ENCODE measurements around the gene OR4F15.
"Not testable (repeated sequence)": the region's sequence is repeated elsewhere in the genome, so short reads cannot be mapped to it uniquely, and the experiment has no call there.

OR4F15 gene, protein sequence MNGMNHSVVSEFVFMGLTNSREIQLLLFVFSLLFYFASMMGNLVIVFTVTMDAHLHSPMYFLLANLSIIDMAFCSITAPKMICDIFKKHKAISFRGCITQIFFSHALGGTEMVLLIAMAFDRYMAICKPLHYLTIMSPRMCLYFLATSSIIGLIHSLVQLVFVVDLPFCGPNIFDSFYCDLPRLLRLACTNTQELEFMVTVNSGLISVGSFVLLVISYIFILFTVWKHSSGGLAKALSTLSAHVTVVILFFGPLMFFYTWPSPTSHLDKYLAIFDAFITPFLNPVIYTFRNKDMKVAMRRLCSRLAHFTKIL

DNA sequence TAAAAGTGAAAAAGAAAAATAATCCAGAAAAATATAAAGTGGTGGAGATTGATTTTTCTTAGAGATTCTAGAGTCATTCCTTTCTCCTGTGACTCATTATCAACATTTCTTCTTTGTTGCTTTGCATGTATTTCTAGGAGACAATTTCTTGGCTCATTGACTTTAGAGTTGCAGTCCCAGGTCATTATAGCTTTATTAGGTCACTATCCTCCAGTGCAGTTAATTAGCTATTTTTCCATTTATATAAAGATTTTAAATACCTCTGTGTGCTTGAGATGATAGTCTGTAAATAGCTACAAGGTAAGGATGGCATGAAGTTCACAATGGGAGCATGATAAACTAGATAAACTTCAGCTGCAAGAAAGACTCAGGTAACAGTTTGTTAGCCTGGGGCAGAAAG is at the start of gene OR4F15:
Gene OR4F15 (plus strand): TSS at position 301 of the 400 bp plus-strand sequence. CDS start 5,985 bp downstream, outside the sequence.
- DNase-seq, result no peak

DNA sequence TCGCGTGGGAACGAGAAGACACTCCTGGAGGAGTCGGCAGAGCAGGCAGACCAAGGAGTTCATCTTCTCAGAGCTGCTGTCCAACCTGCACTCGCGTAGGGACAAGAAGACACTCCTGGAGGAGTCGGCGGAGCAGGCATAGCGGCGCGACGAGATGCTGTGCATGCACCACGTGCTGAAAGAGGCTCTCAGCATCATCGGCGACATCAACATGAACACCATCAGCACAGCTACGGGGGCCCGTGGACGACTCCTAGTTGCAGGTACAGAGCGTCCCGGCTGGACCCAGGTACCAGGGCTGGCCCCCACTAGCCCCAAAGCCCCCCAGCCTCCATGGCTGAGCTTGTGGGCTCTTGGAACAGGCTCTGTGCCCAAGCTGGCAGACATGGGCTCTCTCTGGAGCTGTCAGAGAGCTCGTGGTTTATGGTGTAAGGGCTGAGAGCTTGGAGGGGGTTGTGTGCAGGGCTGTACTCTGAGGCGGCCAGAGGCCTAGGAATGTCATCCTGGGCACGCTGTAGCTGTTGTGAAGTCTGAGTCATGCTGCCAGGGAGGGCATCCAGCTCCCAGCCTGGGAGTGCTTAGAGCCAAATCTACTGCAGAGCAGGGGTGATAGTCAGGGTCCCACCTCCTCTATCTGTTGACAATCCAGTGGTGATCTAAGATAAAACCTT is 47.2 kb upstream of the OR4F15 start:
- not testable (repeated sequence) for DNase-seq

DNA sequence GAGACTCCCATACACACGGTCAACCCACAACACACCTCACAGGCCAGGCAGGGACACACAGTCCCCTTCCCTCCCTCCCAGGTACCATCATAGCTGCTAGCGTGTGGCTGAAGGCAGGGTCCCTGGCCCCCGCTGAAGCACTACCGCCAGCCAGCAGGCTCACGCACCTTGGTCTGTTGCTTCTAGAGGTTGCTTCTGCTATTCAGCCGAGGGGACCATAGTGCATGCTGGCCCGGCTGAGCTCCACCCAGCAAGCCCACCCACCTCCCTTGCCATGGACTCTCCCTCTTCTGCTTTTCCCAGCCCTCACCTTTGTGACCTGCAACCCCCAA is 46.7 kb upstream of the OR4F15 start:
- not testable (repeated sequence) for DNase-seq

DNA sequence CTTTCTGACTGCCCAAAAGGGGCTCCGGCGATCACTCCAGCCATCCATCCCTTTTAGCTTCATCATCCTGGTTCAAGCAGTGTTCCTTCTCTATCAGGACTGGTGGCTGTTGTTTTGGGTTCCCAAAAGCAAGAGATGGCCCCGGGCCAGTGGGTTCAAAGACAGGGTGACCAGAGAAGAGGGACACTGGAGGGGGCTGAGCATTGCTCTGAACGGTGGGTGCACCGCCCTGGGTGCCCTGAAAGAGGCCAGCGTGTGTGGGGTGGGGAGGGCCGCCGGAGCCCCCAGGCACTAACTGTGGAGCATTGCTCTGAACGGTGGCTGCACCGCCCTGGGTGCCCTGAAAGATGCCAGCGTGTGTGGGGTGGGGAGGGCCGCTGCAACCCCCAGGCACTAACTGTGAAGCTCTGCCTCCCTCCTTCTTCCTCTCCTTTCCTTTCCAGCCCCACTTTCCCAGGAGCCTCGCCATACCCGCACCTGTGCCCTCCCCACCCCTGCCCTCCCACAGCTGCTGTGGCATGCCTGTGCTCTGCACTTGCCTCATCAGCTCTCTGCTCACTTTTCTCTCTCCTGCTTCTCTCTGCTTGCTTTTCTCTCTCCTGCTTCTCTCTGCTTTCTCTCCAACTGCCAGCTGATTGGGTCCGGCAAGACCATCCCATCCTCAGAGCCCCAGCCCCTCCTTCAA is 46.1 kb upstream of the OR4F15 start:
- no peak for DNase-seq

DNA sequence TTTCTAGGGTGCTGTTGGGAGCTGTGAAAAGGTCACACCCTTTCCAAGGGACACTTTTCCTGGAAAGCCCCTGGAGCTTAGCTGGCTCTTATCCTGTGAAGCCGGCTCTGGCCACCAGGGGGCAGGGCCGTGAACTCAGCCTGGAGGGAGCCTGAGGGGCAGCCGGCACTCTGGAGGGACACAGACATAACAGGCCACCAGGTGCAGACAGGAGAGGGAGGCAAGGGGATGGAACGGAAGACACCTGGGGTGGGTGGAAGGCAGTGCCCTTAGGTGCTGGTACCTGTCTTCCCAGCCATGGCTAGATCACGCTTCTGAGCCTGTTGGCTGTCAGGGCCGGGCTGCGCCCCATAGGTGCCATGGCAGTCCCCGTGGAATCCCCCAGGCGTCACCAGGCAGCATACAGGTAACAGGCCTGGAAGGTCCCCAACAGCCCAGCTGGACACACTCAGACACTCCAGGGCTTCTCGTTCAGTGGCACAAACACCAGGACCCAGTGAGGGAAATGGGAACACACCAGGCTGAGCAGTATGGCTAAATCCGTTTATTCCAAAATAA is 44.8 kb upstream of the OR4F15 start:
- not testable (repeated sequence) for DNase-seq

DNA sequence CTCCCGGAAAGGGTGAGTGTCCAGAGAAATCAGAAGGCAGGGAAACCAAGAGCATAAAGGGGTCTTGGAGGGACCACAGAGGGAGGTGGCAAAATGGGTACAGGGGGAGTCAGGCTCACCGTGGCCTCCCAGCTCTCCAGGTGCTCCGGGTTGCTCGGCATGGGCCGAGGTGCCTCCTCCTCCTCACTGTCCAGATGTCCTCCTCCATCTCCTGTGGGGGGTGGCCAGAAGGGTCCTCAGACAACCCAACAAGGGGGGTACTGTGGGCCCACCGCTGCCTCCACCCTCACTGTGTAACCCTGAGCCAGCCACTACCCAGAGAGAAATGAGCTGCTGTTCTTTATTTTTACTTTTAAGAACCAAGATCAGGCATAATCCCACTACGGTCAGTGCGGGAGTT is 39.1 kb upstream of the OR4F15 start:
- DNase-seq, result no peak

DNA sequence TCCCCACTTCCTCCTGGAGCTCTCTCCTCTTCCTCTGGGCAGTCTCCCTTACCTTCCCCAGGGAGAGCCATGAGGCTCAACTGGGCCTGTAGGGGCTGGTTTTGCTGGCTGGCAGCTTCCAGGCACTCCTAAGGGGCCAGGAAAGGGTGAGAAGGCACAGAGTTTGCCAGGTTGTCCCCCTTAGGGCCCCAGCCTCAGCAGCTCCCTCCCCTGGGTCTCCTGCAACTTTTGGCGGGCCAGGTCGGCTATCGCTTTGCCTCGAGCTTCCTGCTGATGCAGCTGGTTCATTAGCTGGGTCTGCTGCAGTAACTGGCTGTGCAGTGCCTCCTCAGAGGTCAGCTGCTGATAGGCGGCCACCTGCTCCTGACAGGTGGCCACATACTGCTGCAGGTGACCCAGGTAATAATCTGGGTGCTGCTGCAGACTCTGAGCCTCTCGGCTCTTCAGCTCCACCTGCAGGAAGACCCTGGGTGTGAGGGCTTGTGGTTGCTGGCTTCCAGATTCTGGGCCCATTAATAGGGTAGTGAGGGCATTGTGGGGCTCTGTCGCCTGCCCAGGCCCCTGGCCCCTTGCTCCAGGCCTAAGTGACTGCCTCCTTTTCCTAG is 38.4 kb upstream of the OR4F15 start:
- DNase-seq, result peak; percentile 41

DNA sequence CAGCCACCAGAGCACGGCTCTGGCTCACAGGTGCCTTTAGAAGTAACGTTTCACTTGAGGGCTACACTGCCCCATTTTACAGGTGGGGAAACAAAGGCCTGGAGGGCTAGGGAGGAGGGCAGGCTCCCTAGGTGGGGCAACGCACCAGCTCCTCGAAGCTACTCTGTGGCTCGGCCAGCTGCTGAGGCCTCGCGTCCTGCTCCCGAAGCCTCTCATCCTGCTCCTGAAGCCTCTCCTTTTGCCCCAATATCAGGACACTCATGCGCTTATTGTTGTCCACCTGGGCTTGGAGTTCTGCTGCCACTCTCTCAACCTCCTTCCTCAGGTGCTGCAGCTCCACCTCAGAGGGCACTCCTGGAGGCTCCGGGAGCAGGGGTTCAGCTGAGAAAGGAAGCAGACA is 36.9 kb upstream of the OR4F15 start:
- DNase-seq, result no peak

DNA sequence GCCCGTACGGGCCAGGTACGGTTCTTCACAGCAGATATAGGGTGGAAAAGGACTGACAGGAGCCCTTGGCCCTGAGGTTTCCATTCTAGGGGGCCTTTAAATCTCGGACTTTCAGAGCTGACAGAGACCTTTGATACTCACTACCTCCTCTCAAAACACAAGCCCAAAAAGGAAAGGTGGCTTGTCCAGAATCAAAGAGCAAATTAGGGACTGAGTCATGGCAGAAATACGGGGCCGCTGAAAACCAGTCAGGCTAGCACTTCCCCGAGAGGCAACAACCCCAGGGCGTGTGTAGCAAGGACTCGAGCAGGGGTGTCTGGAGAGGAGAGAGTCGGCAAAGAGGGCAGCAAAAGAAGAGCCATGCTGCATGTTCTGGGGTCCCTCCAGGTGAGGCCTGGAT is 33.4 kb upstream of the OR4F15 start:
- DNase-seq, result not testable (repeated sequence)

DNA sequence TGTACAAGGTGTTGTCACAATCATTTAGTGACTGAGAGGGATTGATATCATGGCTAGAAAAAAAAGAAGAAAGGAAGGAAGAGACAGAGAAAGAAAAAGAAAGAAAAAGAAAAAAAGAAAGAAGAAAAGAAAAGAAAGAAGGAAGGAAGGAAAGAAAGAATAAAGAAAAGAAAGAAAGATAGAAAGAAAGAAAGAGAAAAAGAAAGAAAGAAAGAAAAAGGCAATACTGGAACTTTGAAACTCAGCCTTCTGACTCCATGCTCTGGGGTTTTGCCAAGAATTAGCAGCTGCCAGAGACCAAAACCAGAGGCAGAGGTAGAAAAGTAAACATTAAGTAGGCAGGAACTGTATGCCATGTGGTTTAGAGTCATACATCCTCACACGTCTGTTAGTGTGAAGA is 31.8 kb upstream of the OR4F15 start:
- DNase-seq, result peak; percentile 33

DNA sequence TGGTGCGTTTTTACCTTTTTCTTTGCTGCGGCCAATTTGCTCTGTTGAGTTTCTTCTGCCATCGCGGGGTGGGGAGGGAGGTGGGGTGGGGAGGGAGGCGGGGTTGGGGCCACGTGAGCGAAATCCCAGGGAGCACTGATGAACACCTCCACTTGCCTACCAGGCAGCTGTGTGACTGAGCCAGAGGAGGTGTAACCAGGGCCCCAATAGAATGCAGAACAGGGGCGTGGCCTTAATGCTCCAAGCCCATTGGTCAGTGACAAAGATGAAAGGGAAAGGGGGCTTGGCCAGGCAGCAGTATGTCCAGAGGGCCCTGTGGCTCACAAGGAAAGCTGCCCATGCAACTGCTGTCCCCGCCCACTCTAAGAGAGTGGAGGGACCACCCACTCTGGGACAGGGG is 30.1 kb upstream of the OR4F15 start:
- no peak for DNase-seq

DNA sequence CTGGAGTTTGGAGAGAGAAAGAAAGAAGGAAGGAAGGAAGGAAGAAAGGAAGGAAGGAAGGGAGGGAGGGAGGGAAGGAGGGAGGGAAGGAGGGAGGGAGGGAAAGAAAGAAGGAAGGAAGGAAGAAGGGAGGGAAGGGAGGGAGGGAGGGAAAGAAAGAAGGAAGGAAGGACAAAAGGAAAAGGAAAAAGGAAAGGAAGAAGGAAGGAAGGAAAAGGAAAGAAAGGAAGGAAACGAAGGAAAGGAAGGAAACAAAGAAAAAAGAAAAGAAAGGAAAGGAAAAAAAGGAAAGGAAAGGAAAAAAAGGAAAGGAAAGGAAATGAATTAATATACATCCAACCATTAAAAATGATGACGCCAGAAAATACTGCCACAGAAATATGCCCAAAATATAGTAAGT is 27.4 kb upstream of the OR4F15 start:
- DNase-seq, result no peak

DNA sequence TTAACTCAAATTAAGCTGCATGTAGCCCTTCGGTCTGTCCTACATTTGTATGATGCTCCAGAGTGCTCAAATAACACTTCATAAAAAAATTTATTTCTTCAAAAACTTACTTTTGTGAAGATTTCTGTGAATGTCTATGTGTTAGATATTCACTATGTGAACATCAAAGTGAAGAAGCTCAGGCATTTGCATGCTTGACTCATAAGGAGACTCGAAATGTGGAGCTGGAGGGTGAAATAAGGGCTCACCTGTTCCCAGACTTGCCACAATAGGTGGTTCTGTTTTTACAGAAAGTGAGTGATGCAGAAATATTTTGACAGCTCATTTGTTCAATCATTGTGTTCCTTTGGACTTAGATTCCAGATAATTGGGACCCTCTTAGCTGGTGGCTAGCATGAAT is 25.6 kb upstream of the OR4F15 start:
- not testable (repeated sequence) for DNase-seq

DNA sequence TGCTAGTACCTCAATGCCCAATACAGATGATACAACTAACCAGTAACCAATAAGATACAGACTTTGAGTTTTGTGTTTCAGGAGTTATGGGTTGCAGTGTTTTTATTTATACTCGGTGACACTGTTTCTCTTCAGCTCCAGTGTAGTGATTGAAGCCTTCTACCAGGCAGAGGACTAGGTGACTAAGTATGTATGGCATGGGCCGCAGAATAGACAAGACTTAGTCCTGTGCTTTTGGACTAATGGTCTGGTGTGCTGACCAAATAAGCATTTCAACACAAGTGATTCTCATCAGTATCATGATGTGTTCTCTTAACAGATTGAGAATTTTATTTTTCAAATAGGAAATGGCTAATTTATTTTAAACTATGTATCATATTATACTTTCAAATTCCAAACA is 24.0 kb upstream of the OR4F15 start:
- DNase-seq, result not testable (repeated sequence)

DNA sequence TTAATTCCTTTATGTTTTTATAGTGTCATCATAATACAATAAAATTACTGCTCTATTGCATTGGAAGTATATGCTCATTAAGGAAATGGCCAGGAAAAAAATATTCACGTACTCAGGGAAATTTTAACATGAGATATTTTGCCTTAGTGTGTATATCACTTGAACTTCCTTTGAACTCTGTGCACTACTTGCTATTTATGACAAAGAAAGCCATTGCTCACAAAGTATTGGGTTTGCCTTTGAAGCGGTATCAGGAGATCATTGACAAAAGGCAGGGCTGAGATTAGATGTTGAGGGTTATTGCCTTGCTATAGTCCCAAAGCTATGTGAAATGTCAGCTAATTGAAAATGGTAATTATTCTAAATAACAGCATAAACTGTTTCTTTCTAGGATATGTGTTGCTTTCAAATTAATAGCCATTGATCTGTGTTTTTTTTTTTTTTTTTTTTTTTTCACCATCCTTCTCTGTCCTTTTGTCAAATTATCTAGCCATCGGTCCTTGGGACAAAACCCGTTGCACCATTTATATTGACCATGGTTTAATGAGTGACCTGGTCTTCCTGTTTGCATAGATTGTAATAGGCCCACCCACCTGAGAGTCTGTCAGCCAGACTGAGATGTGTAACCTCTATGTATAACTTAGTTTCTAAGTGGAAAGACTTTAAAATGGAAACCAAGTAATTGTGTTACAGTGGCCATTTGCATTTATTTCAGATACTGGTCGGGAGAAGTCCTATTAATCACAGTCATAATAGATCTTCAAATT is 23.3 kb upstream of the OR4F15 start:
- DNase-seq, result not testable (repeated sequence)

DNA sequence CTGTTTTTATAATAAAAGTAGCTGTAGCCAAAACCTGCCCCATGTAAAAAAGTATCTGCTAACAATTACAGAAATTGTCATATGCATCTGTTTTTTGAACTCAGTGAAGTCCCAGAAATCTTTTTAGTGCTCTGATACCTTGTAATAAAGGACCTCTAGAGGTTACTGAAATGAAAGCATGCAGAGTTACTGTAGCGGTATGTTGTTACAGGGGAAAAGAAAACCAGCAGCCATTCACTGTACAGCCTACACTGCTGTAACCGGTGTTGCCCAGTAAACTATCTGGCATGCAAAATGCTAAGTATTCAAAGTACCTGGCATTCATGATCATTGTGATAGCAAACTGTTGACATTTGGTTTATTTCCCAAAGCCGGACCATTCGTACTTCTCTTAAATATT is 21.3 kb upstream of the OR4F15 start:
- not testable (repeated sequence) for DNase-seq

DNA sequence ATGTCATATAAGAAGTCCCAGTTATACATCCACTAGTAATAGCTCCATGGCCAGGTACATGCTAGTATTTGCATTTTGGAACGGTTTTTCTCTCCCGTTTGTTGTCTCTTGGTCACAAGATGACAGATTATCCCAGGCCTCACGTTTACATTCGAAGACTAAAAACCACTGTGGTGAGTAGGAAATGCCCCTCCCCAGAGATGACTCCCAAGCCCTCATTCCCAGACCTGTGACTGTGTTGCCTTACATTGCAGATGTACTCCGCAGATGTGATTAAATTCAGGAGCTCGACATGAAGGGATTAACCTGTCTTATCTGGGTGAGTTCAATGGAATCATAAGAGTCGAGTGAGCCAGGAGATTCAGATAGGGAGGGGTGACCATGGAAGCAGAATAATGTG is 18.0 kb upstream of the OR4F15 start:
- not testable (repeated sequence) for DNase-seq

DNA sequence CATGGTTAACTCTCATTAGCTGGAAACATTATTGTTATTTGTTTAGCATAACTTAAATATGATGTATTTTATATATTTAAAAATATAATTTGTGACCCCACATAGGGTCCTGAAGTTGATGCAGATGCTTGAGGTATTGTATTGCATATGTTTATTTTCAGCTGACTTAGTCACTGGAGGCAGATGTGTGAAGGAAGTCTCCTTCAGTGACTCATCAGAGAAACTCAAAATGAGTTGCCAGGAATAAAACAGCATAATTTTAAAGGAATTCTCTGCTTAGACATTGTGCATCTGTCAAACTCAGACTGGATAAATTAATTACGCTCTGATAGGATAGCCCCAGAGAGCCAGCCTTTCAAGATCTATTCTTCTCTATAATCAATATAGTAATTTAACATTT is 16.5 kb upstream of the OR4F15 start:
- DNase-seq, result no peak

DNA sequence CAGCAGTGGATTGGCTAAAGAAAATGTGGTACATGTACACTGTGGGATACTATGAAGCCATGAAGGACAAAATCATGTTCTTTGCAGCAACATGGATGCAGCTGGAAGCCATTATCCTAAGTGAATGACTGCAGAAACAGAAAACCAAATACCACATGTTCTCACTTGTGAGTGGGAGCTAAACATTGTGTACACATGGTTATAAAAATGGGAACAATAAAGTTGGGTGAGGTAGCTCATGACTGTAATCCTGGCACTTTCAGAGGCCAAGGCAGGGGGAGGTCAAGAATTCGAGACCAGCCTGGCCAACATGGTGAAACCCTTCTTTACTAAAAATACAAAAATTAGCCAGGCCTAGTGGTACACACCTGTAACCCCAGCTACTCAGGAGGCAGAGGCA is 12.3 kb upstream of the OR4F15 start:
- DNase-seq, result no peak

DNA sequence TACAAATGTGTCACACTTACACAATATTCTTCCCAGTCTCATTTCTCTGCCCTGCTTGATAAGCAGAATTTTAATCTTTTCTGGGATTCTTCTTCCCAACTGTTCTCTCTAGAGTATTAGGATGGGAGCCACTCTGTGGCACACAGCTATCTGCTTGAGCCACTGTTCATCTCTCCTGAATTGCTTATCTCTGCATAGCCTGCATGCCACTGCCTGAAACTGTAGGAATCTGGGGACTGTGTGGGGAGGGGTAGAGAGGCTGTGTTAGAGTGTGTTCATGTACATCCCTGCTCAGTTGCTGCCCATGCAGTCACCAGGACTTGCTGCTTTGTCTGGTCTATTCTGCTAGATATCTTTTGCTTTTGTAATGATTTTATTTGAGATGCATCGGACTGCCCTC is 11.0 kb upstream of the OR4F15 start:
- no peak for DNase-seq

DNA sequence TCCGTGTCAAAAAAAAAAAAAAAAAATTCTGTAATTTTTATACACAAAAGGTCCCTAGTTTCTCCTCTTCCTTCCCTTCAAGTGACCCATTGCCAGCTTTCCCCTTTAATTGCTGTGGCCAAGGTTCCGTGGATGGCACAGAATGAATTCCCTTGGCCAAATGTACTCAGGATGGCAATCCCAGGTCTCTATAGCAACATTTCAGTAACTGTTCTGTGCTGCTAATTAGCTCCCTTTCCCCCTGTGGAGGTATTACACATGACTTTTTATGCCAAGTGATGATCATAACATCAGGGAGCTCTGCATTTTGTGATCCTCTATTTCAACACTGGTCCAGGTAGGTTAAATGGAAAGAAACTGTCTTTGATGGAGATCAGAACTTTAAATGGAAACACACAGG is 8.8 kb upstream of the OR4F15 start, which contains the start of gene OR4F6:
Gene OR4F6 (plus strand): TSS at position 301 of the 400 bp plus-strand sequence. CDS start 2,211 bp downstream, outside the sequence.
- DNase-seq, result no peak

DNA sequence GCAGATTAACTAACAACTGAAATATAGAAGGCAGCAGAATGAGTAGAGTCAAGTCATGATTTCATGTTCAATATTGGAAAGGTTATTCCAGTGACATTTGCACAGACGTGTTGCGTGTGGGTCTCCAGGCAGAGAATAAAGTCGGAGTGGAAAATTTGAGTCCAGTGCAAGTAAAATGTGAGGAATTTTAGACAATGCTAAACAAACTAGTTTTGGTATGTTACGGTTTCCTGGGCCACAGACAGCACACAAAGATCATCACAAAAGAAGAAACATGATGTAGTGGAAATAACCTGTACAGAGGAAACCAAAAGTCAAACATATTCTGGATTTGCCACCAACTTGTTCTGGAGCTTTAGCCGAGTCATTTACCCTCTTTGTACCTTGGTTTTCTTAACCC is 8.3 kb upstream of the OR4F15 start:
- DNase-seq, result no peak

DNA sequence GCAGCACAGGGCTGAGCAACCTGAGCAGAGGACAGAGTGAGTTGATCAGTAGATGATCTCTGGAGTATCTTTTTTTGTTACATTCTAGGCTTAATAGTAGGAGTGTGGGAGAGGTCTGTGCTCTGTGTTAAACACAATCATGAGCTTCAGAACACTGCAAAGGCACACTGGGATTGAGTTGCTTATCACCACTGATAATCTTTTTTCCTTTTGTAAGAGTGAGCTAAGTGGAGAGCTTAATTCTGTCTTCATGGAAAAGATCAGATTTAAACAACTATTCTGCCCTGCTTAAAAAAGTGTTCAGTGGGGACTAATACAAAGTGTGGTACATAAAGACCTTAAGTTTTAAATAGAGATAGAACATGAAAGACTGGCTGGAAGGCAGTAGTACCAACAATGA is 7.6 kb upstream of the OR4F15 start:
- no peak for DNase-seq

Measured in NCI-H1105 treated with DMSO at 0.1 percent for 48 hours (cell line).